Left lung (tissue), 10 donors: Measurements from ENCODE around the gene ZNF76. TPM values are rescaled to one million over a fixed set of nuclear protein-coding genes. Genes with fewer than 3 reads are reported as not detected.
A peak's percentile ranks its signal among the peaks of the same experiment; 100 is the strongest.

Experiments used
- ATAC-seq: fragments of 200-7000 bp; cut with Tn5 transposase; one replicate; pipeline ENCODE4 v1.9.1; 2020; ENCODE audit warnings: moderate library complexity
- DNase-seq, 4 donors: peaks; one replicate each; pipeline ENCODE4 v3.0.0-alpha.2; 2013 to 2020
- H3K27ac ChIP-seq, 2 donors: fragments of 200-600 bp; sonication (generic) in 1 of 2; one replicate each; pipeline versions ENCODE4 v1.5.0 to v1.8.0; 2020 to 2021
- H3K27me3 ChIP-seq, 2 donors: fragments of 200-600 bp; sonication (generic) in 1 of 2; one replicate each; pipeline versions ENCODE4 v1.5.0 to v1.8.0; 2020 to 2021
- H3K36me3 ChIP-seq, 2 donors: fragments of 200-600 bp; sonication (generic) in 1 of 2; one replicate each; pipeline versions ENCODE4 v1.5.0 to v1.8.0; 2020 to 2021
- H3K4me1 ChIP-seq, 2 donors: fragments of 200-600 bp; one replicate each; pipeline ENCODE4 v1.8.0; 2021
- H3K4me3 ChIP-seq, 2 donors: fragments of 200-600 bp; sonication (generic) in 1 of 2; one replicate each; pipeline versions ENCODE4 v1.5.0 to v1.8.0; 2020 to 2021; ENCODE audit warnings: mild to moderate bottlenecking in 1 of 2
- H3K9me3 ChIP-seq, 2 donors: fragments of 200-600 bp; sonication (generic) in 1 of 2; one replicate each; pipeline versions ENCODE4 v1.5.0 to v1.8.0; 2020 to 2021
- intact Hi-C, 2 donors: fragments of 100-400 bp; cut with DNase I; formaldehyde crosslinking; loops; one replicate each; pipeline versions ENCODE4 v1.11.2 to v1.14.2; 2022
- polyA plus RNA-seq, 6 donors: library from polyadenylated mRNA; unstranded; fragments of 120-200 nt; gene quantifications; one replicate each; pipeline ENCODE4 v1.2.1, GENCODE V29; 2013; ENCODE audit not compliant: insufficient read length in 6 of 6
- total RNA-seq, 2 donors: library from RNA; stranded (reverse); fragmentation: NEBNext Ultra II Directional; extraction: Animal tissue kit (Norgen Biotek cat#: 25700); gene quantifications; one replicate each; pipeline ENCODE4 v1.2.1, GENCODE V29; 2021
- TF ChIP-seq, protein P1 (sequence below), 2 donors: fragments of 200-600 bp; sonication (generic) in 1 of 2; IDR thresholded peaks; one replicate each; pipeline versions ENCODE4 v1.5.0 to v1.8.0; 2021; ENCODE audit warnings: antibody characterized with exemption in 2 of 2
- donor health status: DM: no; HTN: yes; CAD: no.
- donor health status: DM: no; HTN: no; CAD: no.

The ZNF76 gene
- total and polyA plus RNA-seq, 8 donors, result 28.3 to 44.4 (median 41.0) TPM

DNA sequence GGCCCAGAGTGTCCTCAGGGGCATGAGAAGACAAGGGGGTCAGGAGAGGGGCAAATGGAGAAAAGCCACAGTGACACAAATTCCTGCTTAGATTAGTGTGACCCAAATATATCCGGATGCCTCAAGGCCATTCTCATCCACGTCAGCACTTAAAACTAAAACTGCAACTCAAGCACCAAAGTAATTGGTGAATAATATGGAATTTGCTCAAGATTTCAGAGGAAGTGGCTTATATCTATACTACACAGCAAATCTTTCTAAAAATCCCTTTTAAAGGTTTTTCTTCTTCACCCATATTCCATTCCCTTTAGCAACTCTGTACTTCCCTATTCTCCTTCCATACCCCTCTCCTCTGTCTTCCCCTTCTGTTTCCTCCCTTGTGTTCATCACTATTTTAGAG lies 53.3 kb downstream of the ZNF76 start:
- H3K27ac ChIP-seq, result peak overlapping the region in 1 of 2 donors; percentile 87
- ATAC-seq (peak; percentile 21), DNase-seq (no peak)
- peaks cover 3 to 41% of the 10 kb centered on the region in 2 donors for H3K4me1 ChIP-seq
- no peak overlapping the region for H3K4me3 ChIP-seq
- intact Hi-C loops, result no loop called here
- no peaks in the 10 kb centered on the region for H3K27me3 ChIP-seq
- TF ChIP-seq, protein P1, sequence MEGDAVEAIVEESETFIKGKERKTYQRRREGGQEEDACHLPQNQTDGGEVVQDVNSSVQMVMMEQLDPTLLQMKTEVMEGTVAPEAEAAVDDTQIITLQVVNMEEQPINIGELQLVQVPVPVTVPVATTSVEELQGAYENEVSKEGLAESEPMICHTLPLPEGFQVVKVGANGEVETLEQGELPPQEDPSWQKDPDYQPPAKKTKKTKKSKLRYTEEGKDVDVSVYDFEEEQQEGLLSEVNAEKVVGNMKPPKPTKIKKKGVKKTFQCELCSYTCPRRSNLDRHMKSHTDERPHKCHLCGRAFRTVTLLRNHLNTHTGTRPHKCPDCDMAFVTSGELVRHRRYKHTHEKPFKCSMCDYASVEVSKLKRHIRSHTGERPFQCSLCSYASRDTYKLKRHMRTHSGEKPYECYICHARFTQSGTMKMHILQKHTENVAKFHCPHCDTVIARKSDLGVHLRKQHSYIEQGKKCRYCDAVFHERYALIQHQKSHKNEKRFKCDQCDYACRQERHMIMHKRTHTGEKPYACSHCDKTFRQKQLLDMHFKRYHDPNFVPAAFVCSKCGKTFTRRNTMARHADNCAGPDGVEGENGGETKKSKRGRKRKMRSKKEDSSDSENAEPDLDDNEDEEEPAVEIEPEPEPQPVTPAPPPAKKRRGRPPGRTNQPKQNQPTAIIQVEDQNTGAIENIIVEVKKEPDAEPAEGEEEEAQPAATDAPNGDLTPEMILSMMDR (IDR thresholded peaks at IDR 0.05), result no peak
- no peaks in the 10 kb centered on the region for H3K9me3 ChIP-seq
- H3K36me3 ChIP-seq, result peaks cover 0 to 9% of the 10 kb centered on the region in 2 donors

- TF ChIP-seq, protein P1 (IDR thresholded peaks at IDR 0.05), result no peak
- no peaks in the 10 kb centered on the region for H3K27me3 ChIP-seq
- intact Hi-C loops, result no loop called here
- ATAC-seq (peak; percentile 24), DNase-seq (no peak)
- H3K36me3 ChIP-seq, result peaks cover 0 to 54% of the 10 kb centered on the region in 2 donors
- no peaks in the 10 kb centered on the region for H3K9me3 ChIP-seq
- no peak overlapping the region for H3K27ac ChIP-seq
- peak overlapping the region; percentile 42 to 58 for H3K4me3 ChIP-seq
- peaks cover 8 to 17% of the 10 kb centered on the region in 2 donors for H3K4me1 ChIP-seq
Observed at GRCh38 chr6:35317483-35318195, 58.1 kb downstream of the ZNF76 start.

- Histone ChIP-seq H3K4me3 (peak overlapping the region; percentile 42 to 58), H3K36me3 (peaks cover 0 to 61% of the 10 kb centered on the region in 2 donors), H3K9me3 (no peaks in the 10 kb centered on the region), H3K27me3 (no peaks in the 10 kb centered on the region), H3K4me1 (peaks cover 8% of the 10 kb centered on the region in 2 donors), H3K27ac (no peak overlapping the region)
- peak; percentile 70 to 89 (median 84) for DNase-seq
- peak; percentile 100 for ATAC-seq
- intact Hi-C loops, result no loop called here
- TF ChIP-seq, protein P1 (IDR thresholded peaks at IDR 0.05), result no peak
Observed at GRCh38 chr6:35318196-35319171, 58.9 kb downstream of the ZNF76 start.

DNA sequence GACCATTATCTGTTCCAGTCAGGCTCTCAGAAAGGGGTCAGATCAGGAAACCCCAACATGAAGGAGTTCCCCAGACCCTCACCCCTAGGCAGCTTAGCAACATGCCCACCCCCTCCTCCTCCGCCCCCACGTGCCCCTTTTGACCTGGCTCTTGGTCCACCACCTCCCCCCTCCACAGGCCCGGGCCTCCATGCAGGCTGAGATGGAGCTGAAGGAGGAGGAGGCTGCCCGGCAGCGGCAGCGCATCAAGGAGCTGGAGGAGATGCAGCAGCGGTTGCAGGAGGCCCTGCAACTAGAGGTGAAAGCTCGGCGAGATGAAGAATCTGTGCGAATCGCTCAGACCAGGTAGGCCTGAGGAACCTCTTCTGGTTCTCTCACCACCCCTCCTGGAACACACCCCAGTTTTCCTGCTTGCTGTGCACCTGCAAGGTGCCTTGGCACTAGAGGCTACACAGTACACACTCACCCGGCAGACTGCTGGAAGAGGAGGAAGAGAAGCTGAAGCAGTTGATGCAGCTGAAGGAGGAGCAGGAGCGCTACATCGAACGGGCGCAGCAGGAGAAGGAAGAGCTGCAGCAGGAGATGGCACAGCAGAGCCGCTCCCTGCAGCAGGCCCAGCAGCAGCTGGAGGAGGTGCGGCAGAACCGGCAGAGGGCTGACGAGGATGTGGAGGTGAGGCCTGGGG lies 60.0 kb downstream of the ZNF76 start:
- TF ChIP-seq, protein P1 (IDR thresholded peaks at IDR 0.05), result no peak
- no peak for DNase-seq
- peaks cover 0 to 62% of the 10 kb centered on the region in 2 donors for H3K36me3 ChIP-seq
- H3K27ac ChIP-seq, result no peak overlapping the region
- H3K4me1 ChIP-seq, result peaks cover 3 to 8% of the 10 kb centered on the region in 2 donors
- no peaks in the 10 kb centered on the region for H3K27me3 ChIP-seq
- intact Hi-C loops, result no loop called here
- ATAC-seq, result no peak
- no peaks in the 10 kb centered on the region for H3K9me3 ChIP-seq
- no peak overlapping the region for H3K4me3 ChIP-seq
